ENCODE data around the gene OR10X1.

The OR10X1 gene, protein sequence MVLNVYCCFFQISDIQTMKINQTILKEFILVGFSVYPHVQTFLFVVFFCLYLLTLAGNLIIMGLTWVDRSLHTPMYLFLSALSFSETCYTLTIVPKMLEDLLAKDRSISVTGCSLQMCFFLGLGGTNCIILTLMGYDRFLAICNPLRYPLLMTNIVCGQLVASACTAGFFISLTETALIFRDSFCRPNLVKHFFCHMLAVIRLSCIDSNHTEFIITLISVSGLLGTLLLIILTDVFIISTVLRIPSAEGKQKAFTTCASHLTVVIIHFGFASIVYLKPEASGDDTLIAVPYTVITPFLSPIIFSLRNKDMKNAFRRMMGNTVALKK

DNA sequence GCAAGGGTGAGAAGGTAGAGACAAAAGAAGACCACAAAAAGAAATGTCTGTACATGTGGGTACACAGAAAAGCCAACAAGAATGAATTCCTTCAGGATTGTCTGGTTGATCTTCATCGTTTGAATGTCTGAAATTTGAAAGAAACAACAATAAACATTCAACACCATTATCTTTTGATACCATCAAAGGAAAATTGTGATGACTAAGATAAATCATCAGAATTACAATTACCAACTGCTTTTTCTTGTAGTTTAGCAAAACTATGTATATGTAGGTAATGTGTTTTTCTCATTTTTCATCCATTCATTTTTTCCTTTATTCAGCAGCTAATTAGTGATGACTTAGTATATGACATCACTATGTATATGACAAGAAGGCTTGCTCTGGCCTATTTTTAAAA, at the start of gene OR10X1:
TSS of gene OR10X1 (minus strand) at position 167 of the 400 bp plus-strand sequence. CDS start at position 167, 0 bp downstream.
- no peak for DNase-seq (ENCODE audit: low spot score)

DNA sequence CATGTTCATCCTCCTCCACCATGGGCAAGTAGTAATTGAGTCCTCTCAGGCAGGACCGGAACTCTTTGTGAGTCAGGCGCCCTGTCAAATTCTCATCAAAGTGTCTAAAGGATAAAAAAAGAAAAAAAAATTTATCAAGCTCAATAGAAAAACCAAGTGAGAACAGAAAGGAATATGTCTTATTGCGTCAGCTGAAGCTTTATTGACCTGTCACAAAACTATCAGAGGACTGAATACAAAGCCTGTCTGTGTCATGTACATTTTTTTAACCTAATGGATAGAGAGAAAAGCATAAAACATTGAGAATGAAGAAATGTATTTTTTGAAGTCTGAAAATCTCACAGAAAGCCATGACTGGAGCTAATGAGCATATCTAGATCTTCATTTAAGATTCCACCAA, 34.1 kb upstream of the OR10X1 start:
- DNase-seq (ENCODE audit: low spot score): no peak

DNA sequence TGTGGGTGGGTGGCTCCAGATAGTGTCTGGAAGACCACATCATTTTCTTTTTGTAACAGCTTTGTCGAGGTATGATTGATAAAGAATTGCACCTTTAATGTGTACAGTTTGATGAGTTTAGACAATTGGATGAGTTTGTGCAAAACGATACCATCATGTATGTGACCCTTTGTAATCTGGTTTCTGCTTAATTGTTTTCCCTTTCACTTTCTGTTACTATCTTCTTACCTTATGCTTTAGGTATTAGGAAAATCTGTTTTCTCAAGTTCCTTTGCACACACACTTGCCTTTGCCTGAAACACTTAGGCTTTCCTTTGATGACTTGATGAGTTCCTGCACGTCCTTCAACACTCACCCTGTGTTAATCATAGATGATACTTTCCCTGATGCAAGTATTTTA, 32.2 kb upstream of the OR10X1 start:
- no peak for DNase-seq (ENCODE audit: low spot score)

DNA sequence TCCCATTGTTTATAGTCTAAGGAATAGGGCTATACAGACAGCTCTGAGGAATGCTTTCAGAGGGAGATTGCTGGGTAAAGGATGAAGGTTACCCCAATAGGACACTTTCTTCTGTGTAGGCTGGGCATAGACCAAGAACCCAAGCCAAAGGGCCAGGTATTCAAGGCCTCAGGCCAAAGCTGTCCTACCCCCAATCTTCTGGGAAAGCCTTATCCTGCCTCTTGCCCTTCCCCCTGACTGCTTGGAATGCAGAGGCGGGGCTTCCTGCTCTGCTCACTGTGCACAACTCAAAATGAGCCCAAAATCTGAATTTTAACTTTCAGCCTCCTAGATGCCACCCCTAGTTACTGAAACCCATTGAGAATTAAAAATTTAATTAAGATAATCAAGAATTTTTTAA, 27.6 kb upstream of the OR10X1 start:
- no peak for DNase-seq (ENCODE audit: low spot score)

DNA sequence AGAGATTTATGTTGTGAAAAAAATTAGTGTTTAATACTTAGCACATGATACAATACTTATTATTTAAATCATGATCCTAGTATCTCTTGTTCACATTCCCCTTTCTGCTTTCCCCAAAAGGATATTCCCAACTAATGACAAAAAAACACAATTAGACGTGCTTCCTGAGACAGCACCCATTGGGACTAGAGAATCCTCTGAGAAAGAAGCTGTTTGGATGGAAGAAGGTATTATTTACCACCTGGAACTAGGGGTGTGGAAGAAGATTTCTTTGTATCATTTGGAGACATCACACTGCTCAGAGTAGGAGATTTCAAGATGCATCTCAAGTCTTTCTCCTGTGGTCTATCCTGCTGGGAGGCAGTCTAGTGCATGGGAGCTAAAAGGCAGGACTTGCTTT, 25.3 kb upstream of the OR10X1 start, which contains the start of gene OR10Z1:
TSS of gene OR10Z1 (plus strand) at position 301 of the 400 bp plus-strand sequence. CDS start 1,171 bp downstream, outside the sequence.
- no peak for DNase-seq (ENCODE audit: low spot score)

DNA sequence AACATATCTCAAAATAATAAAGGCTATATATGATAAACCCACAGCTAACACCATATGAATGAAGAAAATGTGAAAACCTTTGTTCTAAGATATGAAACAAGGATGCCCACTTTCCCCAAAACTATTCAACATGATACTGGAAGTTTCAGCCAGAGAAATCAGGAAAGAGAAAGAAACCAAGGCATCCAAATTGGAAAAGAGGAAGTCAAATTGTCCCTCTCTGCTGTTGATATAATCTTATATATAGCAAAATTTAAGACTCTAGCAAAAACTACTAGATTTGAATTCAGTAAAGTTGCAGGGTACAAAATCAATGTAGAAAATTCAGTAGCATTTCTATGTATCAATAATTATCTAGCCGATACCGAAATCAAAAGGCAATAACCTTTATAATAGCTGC, 21.0 kb upstream of the OR10X1 start:
- DNase-seq (ENCODE audit: low spot score): no peak

DNA sequence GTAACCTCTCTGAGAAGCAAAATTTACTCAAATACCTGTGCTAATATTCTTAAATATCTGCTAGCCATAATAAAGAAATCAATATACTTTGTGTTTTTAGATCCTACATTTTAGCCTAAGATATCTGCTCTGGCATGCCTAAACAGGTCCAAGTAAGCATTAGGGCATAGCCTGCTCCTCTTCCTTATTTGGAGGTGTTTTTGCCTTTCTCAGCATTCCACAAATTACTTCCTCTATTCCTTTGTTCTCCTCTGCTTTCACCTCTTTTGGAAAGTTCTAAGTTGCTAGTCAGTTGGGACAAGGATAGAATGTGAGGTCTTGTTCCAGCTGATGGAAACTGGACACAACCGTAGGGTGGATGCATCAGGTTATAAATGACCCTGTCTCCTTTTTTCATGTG, 7.2 kb upstream of the OR10X1 start:
- no peak for DNase-seq (ENCODE audit: low spot score)

DNA sequence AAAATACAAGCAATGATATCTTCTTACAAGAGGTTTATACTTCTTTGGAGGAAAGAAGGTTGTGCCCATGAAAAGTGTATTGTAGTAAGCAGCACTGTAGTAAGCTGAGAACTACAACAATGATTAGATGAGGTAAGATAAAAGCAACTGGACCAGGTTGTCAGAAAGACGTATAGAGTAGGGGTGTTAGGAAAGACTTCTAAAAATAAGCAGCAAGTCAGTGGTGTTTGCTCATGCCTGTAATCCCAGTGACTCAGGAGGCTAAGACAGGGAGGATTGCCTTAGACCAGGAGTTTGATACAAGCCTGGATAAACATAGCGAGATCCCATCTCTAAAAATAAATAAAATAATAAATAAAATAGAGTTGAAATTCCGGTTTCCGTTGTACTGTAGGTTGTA, 4.3 kb upstream of the OR10X1 start:
- no peak for DNase-seq (ENCODE audit: low spot score)

DNA sequence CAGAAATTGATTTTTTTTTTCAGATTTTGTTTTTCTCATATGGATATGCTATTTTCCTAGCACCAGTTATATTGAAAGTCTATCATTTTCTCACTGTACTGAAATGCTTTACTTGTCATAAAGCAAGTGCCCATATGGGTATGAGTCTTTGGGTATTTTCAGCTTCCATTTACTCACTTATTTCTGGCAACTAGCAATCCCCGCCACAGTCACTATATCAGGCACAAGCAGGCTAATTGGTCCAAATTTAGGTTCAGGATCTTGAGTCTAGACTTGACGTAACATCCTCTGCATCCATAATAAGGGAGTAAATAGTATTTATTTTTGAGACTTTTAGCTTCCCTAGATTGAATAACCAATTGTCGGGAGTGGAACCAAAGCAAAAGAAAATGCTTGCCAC, 2.1 kb downstream of the OR10X1 start:
- DNase-seq (ENCODE audit: low spot score): no peak

DNA sequence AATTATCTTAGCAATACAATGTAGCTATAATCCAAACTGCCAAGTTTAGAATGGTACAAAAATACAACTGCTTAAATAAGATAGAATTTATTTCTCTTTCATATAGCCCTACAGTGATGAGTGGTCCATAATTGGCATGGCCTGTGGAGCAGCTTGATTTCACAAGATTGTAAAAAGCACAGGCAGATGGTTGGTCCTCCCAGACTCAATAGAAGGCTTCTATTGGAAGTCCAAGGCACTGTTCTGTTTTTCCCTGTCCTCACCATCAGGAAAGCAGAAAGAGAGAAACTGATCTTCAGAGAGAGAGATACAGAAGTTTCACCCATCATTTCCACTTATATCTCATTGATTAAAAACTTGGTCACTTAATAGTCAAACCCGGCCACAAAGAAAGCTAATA, 7.5 kb downstream of the OR10X1 start:
- no peak for DNase-seq (ENCODE audit: low spot score)

DNA sequence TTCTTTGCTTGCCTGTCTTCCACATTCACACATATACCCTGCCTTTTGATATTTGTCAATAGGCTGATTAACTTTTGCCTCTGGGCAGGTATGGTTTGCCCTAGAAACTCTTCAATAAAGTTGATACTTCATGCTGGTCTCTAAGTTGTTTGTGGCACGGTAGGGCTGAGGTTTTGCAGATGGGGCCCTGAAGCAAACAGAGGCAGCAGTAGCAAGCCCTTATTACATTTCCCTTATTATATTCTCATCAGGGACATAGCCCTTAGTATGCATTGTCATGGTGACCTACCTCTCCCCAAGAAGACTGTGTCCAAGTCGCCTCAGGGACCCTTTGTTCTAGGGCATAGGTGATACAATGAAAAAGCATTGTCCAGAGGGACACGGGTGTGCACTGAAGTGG, 9.2 kb downstream of the OR10X1 start, which contains the start of gene OR6P1:
TSS of gene OR6P1 (minus strand) at position 101 of the 400 bp plus-strand sequence. CDS start 6,976 bp downstream, outside the sequence.
- DNase-seq (ENCODE audit: low spot score): no peak

DNA sequence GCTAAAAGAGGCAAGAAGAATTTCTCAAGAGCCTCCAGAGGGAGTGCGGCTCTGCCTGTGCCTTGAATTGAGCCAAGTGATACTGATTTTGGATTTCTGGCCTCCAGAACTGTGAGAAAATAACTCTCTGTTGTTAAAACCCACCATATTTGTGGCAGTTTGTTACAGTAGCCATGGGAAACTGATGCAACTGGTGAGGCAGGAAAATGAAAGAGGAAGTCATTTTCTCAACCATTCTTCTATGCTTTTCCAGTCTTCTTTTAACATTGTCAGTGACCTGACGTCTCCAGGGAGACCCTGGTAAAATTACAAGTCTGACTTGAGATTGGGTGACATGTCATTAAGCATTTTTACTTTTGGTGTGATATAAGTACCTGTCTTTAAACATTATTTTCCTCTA, 15.1 kb downstream of the OR10X1 start:
- no peak for DNase-seq (ENCODE audit: low spot score)

DNA sequence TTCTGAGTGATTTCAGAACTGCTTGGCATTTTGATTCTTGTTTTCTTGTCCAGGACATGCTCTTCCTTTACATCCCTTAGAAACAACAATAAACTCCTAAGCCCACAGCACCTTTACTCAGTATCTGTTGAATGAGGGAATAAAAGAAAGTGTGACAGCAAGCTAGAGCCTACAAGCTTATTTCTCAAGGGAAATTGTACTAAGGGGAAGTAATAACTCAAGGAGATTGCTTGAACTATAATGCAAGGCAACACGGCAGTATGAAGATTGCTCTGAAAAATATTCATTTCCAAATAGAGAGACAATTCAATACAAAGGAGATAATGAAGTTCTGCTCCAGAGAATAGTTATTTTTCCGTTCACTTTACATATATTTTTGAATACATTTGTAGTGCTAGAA, 15.8 kb downstream of the OR10X1 start:
- no peak for DNase-seq (ENCODE audit: low spot score)

DNA sequence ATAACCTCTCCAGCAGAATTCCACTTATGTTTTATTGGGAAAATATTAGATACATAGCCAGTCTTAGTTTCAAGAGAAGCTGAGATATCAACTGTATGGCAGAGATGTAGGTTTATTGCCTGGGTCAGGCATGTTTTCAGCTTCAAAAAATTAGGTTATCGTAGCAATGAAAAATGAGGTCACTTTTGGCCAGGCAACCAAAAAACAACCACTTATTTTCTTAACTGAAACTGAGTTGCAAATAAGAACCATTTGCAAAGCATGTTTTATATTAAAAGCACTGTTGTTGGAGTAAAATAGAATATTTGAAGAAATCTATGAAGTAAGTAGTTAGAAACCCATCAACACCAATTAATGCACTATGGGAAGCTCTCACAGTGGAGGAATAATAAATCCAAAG, 20.0 kb downstream of the OR10X1 start:
- no peak for DNase-seq (ENCODE audit: low spot score)

DNA sequence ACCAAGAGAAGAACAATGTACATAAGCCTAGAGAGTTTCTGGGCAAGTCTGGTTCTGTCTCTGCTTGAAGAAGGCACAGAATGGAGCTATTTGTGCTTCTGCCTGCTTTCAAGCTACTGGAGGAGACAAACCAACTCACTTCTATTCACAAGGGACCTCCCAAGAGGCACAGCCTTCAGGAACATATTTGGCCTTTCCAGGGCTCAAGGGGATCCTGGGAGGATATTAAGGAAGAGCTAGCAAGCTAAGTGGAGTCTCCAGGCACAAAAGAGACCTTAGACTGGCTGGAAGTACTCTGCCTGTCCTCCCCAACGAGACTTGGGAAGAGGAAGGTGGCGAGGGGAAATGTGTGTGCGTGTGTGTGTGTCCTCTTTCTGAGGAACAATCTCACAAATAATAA, 25.3 kb downstream of the OR10X1 start, which contains the start of gene OR6Y1:
TSS of gene OR6Y1 (minus strand) at position 54 of the 400 bp plus-strand sequence. CDS start 6,300 bp downstream, outside the sequence.
- DNase-seq (ENCODE audit: low spot score): no peak

DNA sequence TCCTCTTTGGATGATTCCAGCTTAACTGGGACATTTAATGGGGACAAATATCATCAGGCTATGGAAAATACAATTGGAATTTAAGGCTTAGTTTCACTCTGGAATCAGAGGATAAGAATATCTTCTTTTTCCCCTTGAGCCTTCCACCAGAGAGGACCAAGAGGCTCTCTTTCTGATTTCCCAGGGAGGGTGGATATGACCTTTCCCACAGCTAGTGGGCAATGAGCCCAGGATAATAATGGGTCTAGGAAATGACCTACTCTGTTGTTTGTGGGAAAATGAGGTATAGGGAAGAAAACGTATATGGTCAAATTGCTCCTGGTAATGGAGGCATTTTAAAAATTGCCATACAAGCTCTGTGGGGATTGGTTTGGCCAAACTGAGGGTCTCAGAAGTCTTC, 27.4 kb downstream of the OR10X1 start:
- no peak for DNase-seq (ENCODE audit: low spot score)

DNA sequence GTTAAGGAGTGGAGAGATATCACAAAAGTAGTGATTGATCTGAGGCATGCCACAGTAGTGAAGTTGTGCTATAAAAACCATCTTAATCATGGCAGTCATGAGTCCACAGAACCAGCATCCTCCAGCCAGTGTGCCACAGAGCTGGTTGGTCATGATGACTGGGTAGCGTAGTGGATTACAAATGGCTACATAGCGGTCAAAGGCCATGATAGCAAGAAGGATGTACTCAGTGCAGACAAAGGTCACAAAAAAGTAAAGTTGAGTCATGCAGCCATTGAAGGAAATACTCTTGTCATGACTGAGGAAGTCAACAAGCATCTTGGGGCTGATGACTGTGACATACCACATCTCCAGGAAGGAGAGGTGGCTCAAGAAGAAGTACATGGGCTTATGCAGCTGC, 32.2 kb downstream of the OR10X1 start:
- no peak for DNase-seq (ENCODE audit: low spot score)

DNA sequence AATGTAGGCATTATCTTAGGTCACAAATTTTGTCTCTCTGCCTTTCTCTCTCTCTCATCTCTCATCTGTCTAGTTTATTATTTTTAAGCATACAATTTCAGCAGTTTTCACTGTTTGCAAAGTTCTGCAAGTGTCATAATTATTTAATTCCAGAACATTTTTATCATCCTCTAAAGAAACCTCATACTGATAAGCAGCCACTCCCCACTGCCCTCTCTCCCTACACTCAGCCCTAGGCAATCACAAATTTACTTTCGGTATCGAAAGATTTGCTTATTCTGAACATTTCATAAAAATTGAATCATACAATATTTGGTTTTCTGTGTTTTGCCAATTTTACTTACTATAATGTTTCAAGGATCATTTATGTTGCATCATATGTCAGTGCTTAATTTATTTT, 42.1 kb downstream of the OR10X1 start:
- no peak for DNase-seq (ENCODE audit: low spot score)

DNA sequence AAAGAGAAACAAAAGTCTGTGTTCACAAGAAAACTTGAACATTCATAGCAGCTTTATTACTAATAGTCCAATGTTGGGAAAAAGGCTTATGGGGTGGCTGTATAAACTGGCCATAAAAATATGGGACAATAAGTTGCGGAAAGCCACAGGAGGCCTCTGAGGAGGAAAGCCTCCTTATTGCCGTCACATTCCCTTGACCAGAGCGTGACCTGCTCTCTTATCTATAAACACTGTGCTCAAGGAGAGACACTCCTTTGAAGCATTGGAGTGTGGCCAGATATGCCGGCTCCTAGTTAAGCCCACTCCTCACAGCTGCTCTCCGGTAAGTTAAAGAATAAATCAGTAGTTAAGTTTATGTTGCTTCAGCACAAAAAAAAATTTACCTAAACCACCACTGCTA, 45.2 kb downstream of the OR10X1 start:
- no peak for DNase-seq (ENCODE audit: low spot score)
